Measurements from ENCODE around the gene ARMC9.
"Not testable (repeated sequence)": the region's sequence is repeated elsewhere in the genome, so short reads cannot be mapped to it uniquely, and the experiment has no call there.

Gene ARMC9

DNA sequence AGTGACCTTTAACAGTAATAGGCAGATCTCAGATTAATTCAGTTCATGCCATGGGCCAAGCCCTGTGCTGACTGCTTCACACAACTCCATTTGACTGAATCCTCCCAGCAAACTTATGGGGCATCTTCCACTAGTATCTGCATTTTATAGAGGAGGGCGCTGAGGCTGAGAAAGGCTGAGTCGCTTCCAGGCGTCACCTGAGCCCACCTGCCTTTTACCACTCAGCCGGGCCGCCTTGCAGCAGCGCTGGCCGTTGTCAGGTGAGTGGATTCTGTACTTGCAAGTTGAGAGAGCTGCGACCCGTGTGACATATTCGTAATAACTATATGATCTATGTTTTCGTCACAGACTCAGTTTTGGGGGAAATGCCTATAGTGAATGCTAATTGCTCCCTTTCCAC lies 137.8 kb downstream of the ARMC9 start:
- ATAC-seq (no peak), DNase-seq (ENCODE audit: low spot score in 2 of 2) (no peak)
- Mint-ChIP-seq H3K27ac (no peak overlapping the region), H3K4me3 (no peak overlapping the region), H3K9me3 (no peaks in the 10 kb centered on the region), H3K4me1 (no peaks in the 10 kb centered on the region), H3K36me3 (no peaks in the 10 kb centered on the region)

DNA sequence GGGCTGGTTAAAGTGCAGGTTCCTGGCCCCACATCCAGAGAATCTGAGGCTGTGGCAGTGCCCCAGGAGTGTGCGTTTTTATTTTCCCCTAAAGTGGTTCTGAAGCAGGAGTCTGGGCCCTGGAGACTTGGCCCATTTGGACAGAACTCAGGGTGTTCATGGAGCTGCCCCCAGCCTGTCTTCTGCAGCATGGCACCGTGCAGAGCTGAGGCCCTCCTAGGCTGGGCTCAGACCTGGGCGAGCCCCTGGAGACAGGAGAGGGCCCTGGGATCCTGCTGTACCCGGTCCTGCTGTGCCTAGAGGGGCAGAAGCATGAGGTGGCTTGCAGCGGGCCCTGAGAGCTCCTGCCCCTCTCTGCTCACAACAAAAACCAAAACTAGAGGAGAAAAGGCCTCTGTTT lies 138.3 kb downstream of the ARMC9 start:
- Mint-ChIP-seq H3K36me3 (no peaks in the 10 kb centered on the region), H3K27ac (no peak overlapping the region), H3K9me3 (no peaks in the 10 kb centered on the region), H3K4me3 (no peak overlapping the region), H3K4me1 (no peaks in the 10 kb centered on the region)
- DNase-seq (ENCODE audit: low spot score in 2 of 2) = no peak
- ATAC-seq = no peak

DNA sequence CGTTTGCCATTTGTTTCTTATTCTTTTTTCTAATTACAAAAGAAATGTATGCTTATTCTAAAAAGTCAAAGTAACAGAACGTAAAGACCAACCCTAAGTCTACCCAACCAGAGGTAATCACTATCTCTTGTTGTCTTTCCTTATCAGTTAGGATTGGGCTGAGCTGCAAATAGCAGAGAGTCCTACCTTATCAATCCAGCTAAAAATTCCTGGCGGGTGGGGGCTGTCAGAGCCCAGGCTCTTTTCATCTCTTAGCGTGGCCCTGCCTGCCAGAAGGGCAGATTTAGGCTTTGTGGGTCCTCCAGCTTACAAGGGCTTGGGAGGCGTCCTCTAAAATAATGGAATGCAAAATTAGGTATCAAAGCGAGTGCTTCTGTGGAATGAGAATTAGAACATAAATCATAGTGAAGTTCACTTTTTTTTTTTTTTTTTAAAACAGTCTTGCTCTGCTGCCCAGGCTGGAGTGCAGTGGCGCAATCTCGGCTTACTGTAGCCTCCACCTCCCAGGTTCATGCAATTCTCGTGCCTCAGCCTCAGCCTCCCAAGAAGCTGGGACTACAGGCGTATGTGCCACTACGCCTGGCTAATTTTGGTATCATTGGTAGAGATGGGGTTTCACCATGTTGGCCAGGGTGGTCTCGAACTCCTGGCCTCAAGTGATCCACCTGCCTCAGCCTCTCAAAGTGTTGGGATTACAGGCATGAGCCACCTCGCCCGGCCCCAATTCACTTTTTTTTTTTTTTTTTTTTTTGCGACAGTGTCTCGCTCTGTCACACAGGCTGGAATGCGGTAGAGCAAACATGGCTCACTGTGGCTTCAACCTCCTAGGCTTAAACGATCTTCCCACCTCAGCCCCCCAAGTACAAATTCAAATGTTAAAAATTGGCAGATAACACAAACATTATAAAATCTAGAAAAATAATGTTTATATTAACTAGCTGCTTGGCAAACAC lies 139.7 kb downstream of the ARMC9 start:
- Mint-ChIP-seq H3K27ac (no peak overlapping the region), H3K9me3 (no peaks in the 10 kb centered on the region), H3K4me1 (no peaks in the 10 kb centered on the region), H3K36me3 (no peaks in the 10 kb centered on the region), H3K4me3 (no peak overlapping the region)
- ATAC-seq (no peak), DNase-seq (ENCODE audit: low spot score in 2 of 2) (no peak)

DNA sequence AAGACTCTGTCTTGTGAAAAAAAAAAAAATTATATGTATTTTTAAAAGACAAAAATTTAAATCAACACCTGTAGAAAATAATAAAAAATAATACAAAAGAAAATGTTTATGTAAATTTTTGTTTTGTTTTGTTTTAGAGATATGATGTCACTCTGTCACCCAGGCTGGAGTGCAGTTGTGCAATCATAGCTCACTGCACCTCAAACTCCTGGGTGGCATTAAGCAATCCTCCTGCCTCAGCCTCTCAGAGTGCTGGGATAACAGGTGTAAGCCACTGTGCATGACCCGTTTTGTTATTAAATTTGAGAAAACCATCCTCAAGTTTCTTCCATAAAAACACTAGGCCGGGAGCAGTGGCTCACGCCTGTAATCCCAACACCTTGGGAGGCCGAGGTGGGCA lies 140.9 kb downstream of the ARMC9 start:
- no peaks in the 10 kb centered on the region for H3K9me3 Mint-ChIP-seq
- ATAC-seq = no peak
- H3K27ac Mint-ChIP-seq = no peak overlapping the region
- H3K36me3 Mint-ChIP-seq = no peaks in the 10 kb centered on the region
- no peaks in the 10 kb centered on the region for H3K4me1 Mint-ChIP-seq
- DNase-seq (ENCODE audit: low spot score in 2 of 2) = no peak
- no peak overlapping the region for H3K4me3 Mint-ChIP-seq

DNA sequence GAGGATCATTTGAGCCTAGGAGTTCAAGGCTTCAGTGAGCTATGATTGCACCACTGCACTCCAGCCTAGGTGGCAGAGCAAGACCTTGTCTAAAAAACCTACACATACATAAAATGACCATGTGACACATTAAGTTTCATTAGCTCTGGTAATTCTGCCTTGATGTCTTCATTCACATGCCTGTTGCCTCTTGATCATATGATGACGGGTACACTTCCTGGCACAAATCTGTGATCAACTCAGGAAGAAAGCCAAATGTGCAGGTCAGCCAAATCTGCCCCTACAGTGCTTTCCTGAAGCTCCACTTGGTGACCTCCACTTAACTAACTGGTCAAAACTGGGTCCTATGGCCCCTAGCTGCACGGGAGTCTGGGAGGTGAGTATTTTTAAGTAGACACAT lies 142.7 kb downstream of the ARMC9 start:
- H3K36me3 Mint-ChIP-seq = no peaks in the 10 kb centered on the region
- no peak for ATAC-seq
- H3K27ac Mint-ChIP-seq = no peak overlapping the region
- no peak overlapping the region for H3K4me3 Mint-ChIP-seq
- H3K9me3 Mint-ChIP-seq = no peaks in the 10 kb centered on the region
- no peaks in the 10 kb centered on the region for H3K4me1 Mint-ChIP-seq
- no peak for DNase-seq (ENCODE audit: low spot score in 2 of 2)

DNA sequence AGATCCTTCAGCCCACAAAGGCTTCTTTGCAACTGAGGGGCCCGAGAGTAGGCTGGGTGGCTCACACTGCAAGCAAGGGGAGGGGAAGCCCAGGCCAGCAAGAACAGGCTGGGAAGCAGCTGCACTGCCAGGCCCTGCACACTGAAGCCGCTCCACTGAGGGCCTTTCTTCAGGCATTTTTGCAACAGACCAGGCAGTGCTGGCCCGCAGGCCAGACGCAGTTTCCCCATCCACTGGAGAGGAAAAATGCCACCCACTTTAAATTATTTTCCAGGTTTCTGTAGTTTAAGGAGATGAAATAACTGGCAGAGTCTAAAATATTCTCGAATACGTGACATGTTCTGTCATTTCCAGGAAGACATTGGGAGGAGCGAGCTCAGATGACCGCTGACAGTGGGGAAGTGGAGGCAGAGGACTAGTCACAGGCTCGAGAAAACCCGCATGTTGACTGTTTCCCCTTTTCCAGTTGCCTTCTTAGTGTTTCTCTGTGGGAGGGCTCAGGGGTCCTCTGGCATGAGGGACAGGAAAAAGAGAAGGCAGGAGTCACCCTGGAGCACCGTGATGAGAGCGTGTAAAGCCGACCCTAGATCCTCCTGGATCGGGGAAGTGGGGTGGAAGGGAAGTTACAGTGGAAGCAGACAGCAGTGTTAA lies 143.8 kb downstream of the ARMC9 start:
- no peak for ATAC-seq
- Mint-ChIP-seq H3K9me3 (no peaks in the 10 kb centered on the region), H3K4me1 (no peaks in the 10 kb centered on the region), H3K4me3 (no peak overlapping the region), H3K27ac (no peak overlapping the region), H3K36me3 (no peaks in the 10 kb centered on the region)
- DNase-seq (ENCODE audit: low spot score in 2 of 2) = no peak

DNA sequence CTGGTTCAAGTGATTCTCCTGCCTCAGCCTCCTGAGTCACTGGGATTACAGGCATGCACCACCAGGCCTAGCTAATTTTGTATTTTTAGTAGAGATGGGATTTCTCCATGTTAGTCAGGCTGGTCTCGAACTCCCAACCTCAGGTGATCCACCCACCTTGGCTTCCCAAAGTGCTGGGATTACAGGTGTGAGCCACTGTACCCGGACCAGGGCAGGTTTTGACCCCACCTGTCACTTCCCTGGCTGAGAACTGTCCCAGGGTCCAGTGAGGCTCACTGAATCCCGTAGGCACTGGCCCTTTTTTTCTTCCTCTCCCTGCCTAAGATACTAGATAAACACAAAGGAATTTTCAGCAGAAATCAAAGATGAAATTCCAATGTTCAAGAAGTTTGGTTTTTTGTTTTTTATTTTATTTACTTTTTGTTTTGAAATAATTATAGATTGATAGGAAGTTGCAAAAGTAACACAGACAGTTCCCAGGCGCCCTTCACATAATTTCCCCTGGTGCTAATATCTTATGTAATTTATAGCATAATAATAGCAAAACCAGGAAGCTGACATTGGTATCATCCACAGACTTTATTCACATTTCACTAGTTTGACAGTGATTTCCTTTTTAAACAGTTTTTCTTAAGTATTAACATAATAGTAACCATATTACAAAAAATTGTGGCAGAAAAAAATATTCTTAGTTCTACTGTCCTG lies 144.7 kb downstream of the ARMC9 start:
- H3K4me3 Mint-ChIP-seq = no peak overlapping the region
- H3K36me3 Mint-ChIP-seq = no peaks in the 10 kb centered on the region
- no peak for ATAC-seq
- no peaks in the 10 kb centered on the region for H3K9me3 Mint-ChIP-seq
- no peak for DNase-seq (ENCODE audit: low spot score in 2 of 2)
- H3K27ac Mint-ChIP-seq = no peak overlapping the region
- no peaks in the 10 kb centered on the region for H3K4me1 Mint-ChIP-seq

DNA sequence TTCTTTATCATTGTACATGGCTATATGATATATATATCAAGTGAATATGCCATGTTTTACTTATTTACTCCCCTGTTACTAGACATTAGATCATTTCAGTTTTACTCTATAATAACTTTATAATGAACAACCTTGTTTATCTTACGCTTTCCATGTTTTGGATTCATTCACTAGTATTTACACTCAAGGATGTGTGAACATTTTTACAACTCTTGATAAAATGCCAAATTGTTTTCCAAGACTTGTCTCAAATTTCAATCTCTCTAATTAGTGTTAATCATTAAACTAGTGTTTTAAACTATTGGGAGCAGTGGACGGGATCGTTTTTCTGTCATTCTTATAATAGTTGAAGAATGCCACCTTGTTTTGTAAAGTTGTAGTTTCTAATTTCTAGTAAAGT lies 145.6 kb downstream of the ARMC9 start:
- DNase-seq (ENCODE audit: low spot score in 2 of 2) (no peak), ATAC-seq (no peak)
- H3K9me3 Mint-ChIP-seq = no peaks in the 10 kb centered on the region
- H3K27ac Mint-ChIP-seq = no peak overlapping the region
- no peaks in the 10 kb centered on the region for H3K36me3 Mint-ChIP-seq
- no peak overlapping the region for H3K4me3 Mint-ChIP-seq
- no peaks in the 10 kb centered on the region for H3K4me1 Mint-ChIP-seq

DNA sequence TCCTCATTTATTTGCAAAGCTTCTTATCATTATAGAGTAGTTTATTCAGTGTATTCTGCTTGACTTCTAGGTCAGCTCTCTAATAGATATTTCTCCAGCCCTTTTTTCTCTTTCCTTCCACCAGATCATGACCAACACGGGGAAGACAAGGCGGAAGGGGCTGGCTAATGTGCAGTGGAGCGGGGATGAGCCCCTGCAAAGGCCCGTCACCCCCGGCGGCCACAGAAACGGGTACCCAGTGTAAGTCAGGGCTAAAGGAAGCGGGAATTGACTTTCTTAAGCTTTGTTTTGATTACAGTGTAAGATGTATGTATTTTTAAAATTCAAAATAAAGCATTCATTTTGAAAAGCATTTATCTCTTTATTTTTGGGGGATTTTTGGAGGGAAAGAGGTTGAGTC lies 146.4 kb downstream of the ARMC9 start:
- Mint-ChIP-seq H3K9me3 (no peaks in the 10 kb centered on the region), H3K4me1 (no peaks in the 10 kb centered on the region), H3K27ac (no peak overlapping the region), H3K4me3 (no peak overlapping the region), H3K36me3 (no peaks in the 10 kb centered on the region)
- no peak for ATAC-seq
- DNase-seq (ENCODE audit: low spot score in 2 of 2) = no peak

DNA sequence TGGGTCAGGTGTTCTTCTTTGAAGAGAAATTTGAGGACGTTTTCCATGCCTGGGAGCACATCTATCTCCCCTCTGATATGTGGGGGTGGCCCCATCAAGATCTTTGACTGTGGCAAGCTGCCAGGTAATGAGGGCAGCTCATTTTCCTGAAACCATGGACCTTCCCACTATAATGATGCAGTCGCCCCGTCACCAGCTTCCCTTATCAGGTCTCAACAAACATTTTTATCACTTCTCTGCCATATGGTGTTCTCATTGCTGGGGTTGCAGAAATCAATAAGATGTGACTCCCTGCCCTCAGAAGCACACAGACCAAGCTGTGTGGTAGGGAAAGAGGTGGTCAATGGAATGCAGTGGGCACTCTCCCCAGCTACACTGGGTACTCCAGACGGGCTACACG lies 148.7 kb downstream of the ARMC9 start:
- H3K36me3 Mint-ChIP-seq = no peaks in the 10 kb centered on the region
- DNase-seq (ENCODE audit: low spot score in 2 of 2) = no peak
- no peak for ATAC-seq
- H3K4me1 Mint-ChIP-seq = no peaks in the 10 kb centered on the region
- no peaks in the 10 kb centered on the region for H3K9me3 Mint-ChIP-seq
- no peak overlapping the region for H3K27ac Mint-ChIP-seq
- H3K4me3 Mint-ChIP-seq = no peak overlapping the region

DNA sequence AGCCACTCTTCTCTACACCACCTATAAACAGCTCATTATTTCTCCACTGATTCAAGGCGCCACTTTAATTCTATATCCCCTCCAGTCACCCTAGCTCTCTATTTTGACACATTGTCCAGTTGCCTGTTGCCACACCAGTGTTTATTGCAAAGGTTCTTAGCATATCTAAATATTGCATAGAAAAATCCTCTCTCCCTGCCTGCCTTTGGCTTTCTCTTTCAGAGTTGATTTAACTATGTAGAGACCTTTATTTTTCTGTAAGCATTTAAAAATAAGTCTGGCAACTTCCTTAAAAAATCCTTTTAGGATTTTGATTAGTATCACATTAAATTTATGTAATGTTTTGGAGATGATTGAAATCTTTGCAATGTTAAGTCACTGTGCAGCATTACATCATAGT lies 149.2 kb downstream of the ARMC9 start:
- Mint-ChIP-seq H3K36me3 (no peaks in the 10 kb centered on the region), H3K4me1 (no peaks in the 10 kb centered on the region), H3K27ac (no peak overlapping the region), H3K9me3 (no peaks in the 10 kb centered on the region), H3K4me3 (no peak overlapping the region)
- DNase-seq (ENCODE audit: low spot score in 2 of 2) (no peak), ATAC-seq (no peak)

DNA sequence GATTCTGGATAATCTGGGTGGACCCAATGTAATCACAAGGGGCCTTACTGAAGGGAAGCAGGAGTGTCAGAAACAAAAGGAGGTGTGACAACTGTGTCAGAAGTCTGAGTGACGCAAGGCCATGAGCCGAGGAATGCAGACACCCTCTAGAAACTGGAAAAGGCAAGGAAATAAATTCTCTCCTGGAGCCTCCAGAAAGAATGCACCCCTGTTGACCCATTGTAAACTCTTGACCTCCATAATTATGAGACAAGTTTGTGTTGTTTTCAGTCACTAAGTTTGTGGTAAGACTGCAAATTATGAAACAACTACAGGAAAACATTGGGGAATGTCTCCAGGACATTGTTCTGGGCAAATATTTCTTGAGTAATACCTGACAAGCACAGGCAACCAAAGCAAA lies 149.7 kb downstream of the ARMC9 start:
- Mint-ChIP-seq H3K27ac (no peak overlapping the region), H3K4me1 (no peaks in the 10 kb centered on the region), H3K9me3 (no peaks in the 10 kb centered on the region), H3K36me3 (no peaks in the 10 kb centered on the region), H3K4me3 (no peak overlapping the region)
- ATAC-seq (no peak), DNase-seq (ENCODE audit: low spot score in 2 of 2) (no peak)

DNA sequence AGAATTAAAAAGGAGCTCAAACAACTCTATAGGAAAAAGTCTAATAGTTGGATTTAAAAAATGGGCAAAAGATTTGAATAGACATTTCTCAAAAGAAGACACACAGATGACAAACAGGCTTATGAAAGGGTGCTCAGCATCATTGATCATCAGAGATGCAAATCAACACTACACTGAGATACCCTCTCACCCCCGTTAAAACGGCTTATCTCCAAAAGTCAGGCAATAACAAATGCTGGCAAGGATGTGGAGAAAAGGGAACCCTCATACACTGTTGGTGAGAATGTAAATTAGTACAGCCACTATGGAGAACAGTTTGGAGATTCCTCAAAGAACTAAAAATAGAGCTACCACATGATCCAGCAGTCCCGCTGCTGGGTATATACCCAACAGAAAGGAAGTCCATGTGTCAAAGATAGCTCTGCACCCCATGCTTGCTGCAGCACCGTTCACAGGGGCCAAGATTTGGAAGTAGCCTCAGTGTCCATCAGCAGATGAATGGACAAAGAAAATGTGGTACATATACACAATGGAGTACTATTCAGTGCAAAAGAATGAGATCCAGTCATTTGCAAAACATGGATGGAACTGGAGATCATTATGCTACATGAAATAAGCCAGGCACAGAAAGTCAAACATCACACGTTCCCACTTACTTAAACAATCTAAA lies 150.4 kb downstream of the ARMC9 start:
- Mint-ChIP-seq H3K9me3 (no peaks in the 10 kb centered on the region), H3K27ac (no peak overlapping the region), H3K36me3 (no peaks in the 10 kb centered on the region), H3K4me1 (no peaks in the 10 kb centered on the region), H3K4me3 (no peak overlapping the region)
- DNase-seq (ENCODE audit: low spot score in 2 of 2) (no peak), ATAC-seq (no peak)

DNA sequence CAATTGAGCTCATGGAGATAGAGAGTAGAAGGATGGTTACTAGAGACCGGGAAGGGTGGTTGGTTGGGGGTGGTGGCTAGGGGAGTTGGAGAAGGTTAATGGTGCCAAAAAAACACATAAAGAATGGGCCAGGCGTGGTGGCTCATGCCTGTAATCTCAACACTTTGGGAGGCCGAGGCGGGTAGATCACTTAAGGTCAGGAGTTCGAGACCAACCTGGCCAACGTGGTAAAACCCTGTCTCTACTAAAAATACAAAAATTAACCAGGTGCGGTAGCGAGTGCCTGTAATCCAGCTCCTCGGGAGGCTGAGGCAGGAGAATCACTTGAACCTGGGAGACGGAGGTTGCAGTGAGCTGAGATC lies 150.9 kb downstream of the ARMC9 start:
- not testable (repeated sequence) for H3K4me1 Mint-ChIP-seq; H3K27ac Mint-ChIP-seq; ATAC-seq; H3K4me3 Mint-ChIP-seq; DNase-seq (ENCODE audit: low spot score in 2 of 2); H3K36me3 Mint-ChIP-seq; H3K9me3 Mint-ChIP-seq

DNA sequence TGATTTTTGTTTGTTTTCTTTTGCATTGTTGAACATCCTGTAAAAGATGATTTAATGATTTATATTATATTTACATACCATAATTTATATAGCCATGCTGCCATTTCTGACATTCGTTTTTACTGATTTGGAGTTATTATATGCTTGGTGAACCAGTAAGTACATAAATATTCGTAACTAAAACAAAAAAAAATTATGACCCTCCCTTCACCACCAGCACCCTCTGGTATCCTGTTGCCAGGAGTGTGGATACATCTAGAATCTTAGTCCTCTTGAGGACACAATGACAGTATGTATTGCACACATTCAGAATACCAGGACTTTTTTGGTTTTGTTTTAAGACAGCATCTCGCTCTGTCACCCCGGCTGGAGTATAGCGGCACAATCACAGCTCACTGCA lies 153.2 kb downstream of the ARMC9 start:
- no peak overlapping the region for H3K27ac Mint-ChIP-seq
- no peak for ATAC-seq
- H3K4me3 Mint-ChIP-seq = no peak overlapping the region
- no peak for DNase-seq (ENCODE audit: low spot score in 2 of 2)
- H3K4me1 Mint-ChIP-seq = no peaks in the 10 kb centered on the region
- no peaks in the 10 kb centered on the region for H3K36me3 Mint-ChIP-seq
- no peaks in the 10 kb centered on the region for H3K9me3 Mint-ChIP-seq

Measured in stimulated activated effector memory CD8-positive, alpha-beta T cell treated with anti-CD3 and anti-CD28 coated beads, Interleukin-12 subunit alpha, Interleukin-12 subunit beta, amount 100 ng/mL, for 72 hours (primary cell).